GM18502 (cell line): ENCODE measurements around the gene SAFB.

ENCODE experiments used
- ATAC-seq: cut with Tn5 transposase; IDR thresholded peaks from one replicate; pipeline ENCODE4 v1.9.1; 2021; ENCODE audit warnings: mild to moderate bottlenecking; ENCODE audit not compliant: unreplicated experiment, poor library complexity

Gene SAFB

GRCh38 chr19:5624741-5625278, 1.9 kb downstream of the SAFB start:
- no peak for ATAC-seq

- no peak for ATAC-seq
These were observed 2.8 kb downstream of the SAFB start for GRCh38 chr19:5625641-5626040.

- ATAC-seq: no peak
These were observed 4.6 kb downstream of the SAFB start for GRCh38 chr19:5627395-5627904.

GRCh38 chr19:5628461-5628860, 5.6 kb downstream of the SAFB start:
- no peak for ATAC-seq

GRCh38 chr19:5628919-5629481, 6.1 kb downstream of the SAFB start:
- no peak for ATAC-seq

GRCh38 chr19:5631567-5632240, 8.8 kb downstream of the SAFB start:
- no peak for ATAC-seq

- no peak for ATAC-seq
These were observed 9.3 kb downstream of the SAFB start for GRCh38 chr19:5632241-5632612.

- no peak for ATAC-seq
These were observed 9.8 kb downstream of the SAFB start for GRCh38 chr19:5632657-5633056.

- ATAC-seq: no peak
These were observed 12.5 kb downstream of the SAFB start for GRCh38 chr19:5635427-5635826.

GRCh38 chr19:5637971-5638370, 15.1 kb downstream of the SAFB start:
- ATAC-seq: no peak

- no peak for ATAC-seq
These were observed 18.3 kb downstream of the SAFB start for GRCh38 chr19:5641171-5641570.

GRCh38 chr19:5642204-5642603, 19.3 kb downstream of the SAFB start:
- no peak for ATAC-seq

GRCh38 chr19:5643060-5643459, 20.2 kb downstream of the SAFB start:
- ATAC-seq: no peak

GRCh38 chr19:5644037-5644436, 21.2 kb downstream of the SAFB start:
- ATAC-seq: no peak

- ATAC-seq: no peak
These were observed 22.5 kb downstream of the SAFB start for GRCh38 chr19:5645409-5645808.

GRCh38 chr19:5646703-5647102, 23.8 kb downstream of the SAFB start:
- ATAC-seq: no peak

- ATAC-seq: no peak
These were observed 25.6 kb downstream of the SAFB start for GRCh38 chr19:5648464-5648863.

GRCh38 chr19:5651361-5651760, 28.5 kb downstream of the SAFB start:
- no peak for ATAC-seq

- no peak for ATAC-seq
These were observed 29.4 kb downstream of the SAFB start for GRCh38 chr19:5652261-5652660.

GRCh38 chr19:5654931-5655330, 32.0 kb downstream of the SAFB start:
- ATAC-seq: no peak

- ATAC-seq: no peak
These were observed 32.5 kb downstream of the SAFB start for GRCh38 chr19:5655412-5655811.

- ATAC-seq: no peak
These were observed 38.6 kb downstream of the SAFB start for GRCh38 chr19:5661483-5661882.
